DOHH2 (cell line): Measurements from ENCODE around the gene FAM151B.

Experiments
- H3F3A ChIP-seq: fragments of 200-600 bp; sonication (generic), shearing (Covaris generic); 2 replicates; pipeline ENCODE4 v1.6.0; 2016; ENCODE audit warnings: antibody characterized with exemption, mild to moderate bottlenecking; ENCODE audit not compliant: control insufficient read depth, insufficient read depth
- H3K27ac ChIP-seq: fragments of 200-600 bp; sonication (generic); 2 replicates; pipeline ENCODE4 v1.5.1; 2014; ENCODE audit warnings: low read depth, mild to moderate bottlenecking, low read length, moderate library complexity
- H3K27me3 ChIP-seq: fragments of 200-600 bp; sonication (generic); 2 replicates; pipeline ENCODE4 v1.6.1; 2014; ENCODE audit warnings: mild to moderate bottlenecking, low read length, mixed read lengths; ENCODE audit not compliant: control insufficient read depth
- H3K36me3 ChIP-seq: fragments of 200-600 bp; sonication (generic); 2 replicates; pipeline ENCODE4 v1.6.1; 2014; ENCODE audit warnings: mild to moderate bottlenecking, low read length, moderate library complexity, mixed read lengths; ENCODE audit not compliant: control insufficient read depth
- H3K4me1 ChIP-seq: fragments of 200-600 bp; sonication (generic); 2 replicates; pipeline ENCODE4 v1.6.1; 2014; ENCODE audit warnings: mild to moderate bottlenecking, low read length, mixed read lengths; ENCODE audit not compliant: control insufficient read depth
- H3K4me2 ChIP-seq: fragments of 200-600 bp; sonication (generic); 2 replicates; pipeline ENCODE4 v1.6.0; 2014; ENCODE audit warnings: mild to moderate bottlenecking, low read length, moderate library complexity
- H3K4me3 ChIP-seq: fragments of 200-600 bp; sonication (generic); 2 replicates; pipeline ENCODE4 v1.5.1; 2014; ENCODE audit warnings: mild to moderate bottlenecking, low read length, mixed read lengths
- H3K79me2 ChIP-seq: fragments of 200-600 bp; sonication (generic); 2 replicates; pipeline ENCODE4 v1.6.1; 2014; ENCODE audit warnings: mild to moderate bottlenecking, low read length, mixed read lengths; ENCODE audit not compliant: control insufficient read depth
- H3K9me2 ChIP-seq: fragments of 200-600 bp; sonication (generic); replicated peaks from 2 replicates; pipeline ENCODE4 v1.6.1; 2014; ENCODE audit warnings: mild to moderate bottlenecking, low read length, mixed read lengths; ENCODE audit not compliant: control insufficient read depth
- H3K9me3 ChIP-seq: fragments of 200-600 bp; sonication (generic); 2 replicates; pipeline ENCODE4 v1.6.1; 2014; ENCODE audit warnings: antibody characterized with exemption, low read length, mixed read lengths; ENCODE audit not compliant: control insufficient read depth, insufficient read depth
- H4K20me1 ChIP-seq: fragments of 200-600 bp; sonication (generic); 2 replicates; pipeline ENCODE4 v1.6.0; 2014; ENCODE audit warnings: low read depth, mild to moderate bottlenecking, antibody characterized with exemption, low read length, moderate library complexity; ENCODE audit not compliant: control insufficient read depth, insufficient read depth
- CTCF ChIP-seq: fragments of 200-600 bp; sonication (generic); IDR thresholded peaks from one replicate; pipeline ENCODE4 v1.5.1; 2014; ENCODE audit warnings: antibody characterized with exemption, mild to moderate bottlenecking, low read depth, low read length; ENCODE audit not compliant: poor library complexity, severe bottlenecking
- EZH2phosphoT487 ChIP-seq: fragments of 200-600 bp; sonication (generic); IDR thresholded peaks from 2 replicates; pipeline ENCODE4 v1.6.1; 2017; ENCODE audit warnings: borderline replicate concordance, mild to moderate bottlenecking, antibody characterized with exemption, low read length, moderate library complexity, mixed read lengths

The FAM151B gene

GRCh38 chr5:80483636-80484232, 4.2 kb upstream of the FAM151B start:
- peaks cover 5% of the 10 kb centered on the region; the same call in 1 of the 2 replicates for H3F3A ChIP-seq
- H3K4me1 ChIP-seq, result peaks cover 8% of the 10 kb centered on the region
- H4K20me1 ChIP-seq, result no peaks in the 10 kb centered on the region
- H3K27ac ChIP-seq, result no peak overlapping the region
- no peaks in the 10 kb centered on the region for H3K9me3 ChIP-seq
- H3K27me3 ChIP-seq, result no peaks in the 10 kb centered on the region
- no peak overlapping the region for H3K4me2 ChIP-seq
- no peak overlapping the region for H3K4me3 ChIP-seq
- no peaks in the 10 kb centered on the region for H3K79me2 ChIP-seq
- TF ChIP-seq CTCF (no peak), EZH2phosphoT487 (no peak)
- no peaks in the 10 kb centered on the region for H3K9me2 ChIP-seq
- H3K36me3 ChIP-seq, result no peaks in the 10 kb centered on the region

DNA sequence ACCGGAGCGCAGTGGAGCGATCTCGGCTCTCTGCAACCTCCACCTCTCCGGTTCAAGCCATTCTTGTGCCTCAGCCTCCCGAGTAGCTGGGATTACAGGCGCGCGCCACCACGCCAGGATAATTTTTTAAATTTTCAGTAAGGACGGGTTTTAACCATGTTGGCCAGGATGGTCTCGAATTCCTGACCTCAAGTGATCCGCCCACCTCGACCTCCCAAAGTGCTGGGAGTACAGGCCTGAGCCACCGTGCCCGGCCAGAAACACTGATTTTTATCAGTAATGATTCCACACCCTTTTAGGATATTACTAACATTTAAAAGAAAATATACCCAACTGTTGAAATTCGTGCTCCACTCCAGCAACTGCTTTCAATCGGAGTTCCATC, 464 bp upstream of the FAM151B start:
- no peaks in the 10 kb centered on the region for H4K20me1 ChIP-seq
- peak overlapping the region; percentile 83 for H3K4me2 ChIP-seq
- TF ChIP-seq CTCF, result no peak
- no peak for TF ChIP-seq EZH2phosphoT487
- peak overlapping the region; percentile 77 for H3K4me3 ChIP-seq
- no peaks in the 10 kb centered on the region for H3K36me3 ChIP-seq
- H3K9me2 ChIP-seq, result no peaks in the 10 kb centered on the region
- H3K4me1 ChIP-seq, result peaks cover 8% of the 10 kb centered on the region
- no peaks in the 10 kb centered on the region for H3K9me3 ChIP-seq
- H3K79me2 ChIP-seq, result no peaks in the 10 kb centered on the region
- H3K27ac ChIP-seq, result no peak overlapping the region
- H3K27me3 ChIP-seq, result no peaks in the 10 kb centered on the region
- H3F3A ChIP-seq, result peaks cover 8% of the 10 kb centered on the region; the same call in 1 of the 2 replicates

DNA sequence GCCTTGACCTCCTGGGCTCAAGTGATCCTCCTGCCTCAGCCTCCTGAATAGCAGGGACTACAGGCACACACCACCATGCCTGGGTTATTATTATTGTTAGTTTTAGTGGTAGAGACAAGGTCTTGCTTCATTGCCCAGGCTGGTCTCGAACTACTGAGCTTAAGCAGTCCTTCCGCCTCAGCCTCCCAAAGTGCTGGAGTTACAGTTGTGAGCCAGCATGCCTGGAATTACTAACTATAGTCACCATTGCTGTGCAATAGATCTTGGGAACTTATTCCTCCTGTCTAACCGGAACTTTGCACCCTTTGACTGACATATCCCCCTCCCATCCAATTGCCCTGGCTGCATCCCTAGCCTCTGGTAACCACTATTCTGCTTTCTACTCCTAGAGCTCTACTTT, 3.4 kb downstream of the FAM151B start:
- peaks cover 8% of the 10 kb centered on the region for H3K4me1 ChIP-seq
- no peaks in the 10 kb centered on the region for H4K20me1 ChIP-seq
- H3K27ac ChIP-seq, result no peak overlapping the region
- no peaks in the 10 kb centered on the region for H3K9me3 ChIP-seq
- H3F3A ChIP-seq, result peaks cover 8% of the 10 kb centered on the region; the same call in 1 of the 2 replicates
- H3K4me2 ChIP-seq, result no peak overlapping the region
- no peaks in the 10 kb centered on the region for H3K36me3 ChIP-seq
- no peak overlapping the region for H3K4me3 ChIP-seq
- H3K27me3 ChIP-seq, result no peaks in the 10 kb centered on the region
- TF ChIP-seq EZH2phosphoT487 (no peak), CTCF (no peak)
- H3K79me2 ChIP-seq, result no peaks in the 10 kb centered on the region
- H3K9me2 ChIP-seq, result no peaks in the 10 kb centered on the region
